Tibial nerve (tissue), 4 donors: Measurements from ENCODE around the gene CPZ.

Source experiments
- EP300 ChIP-seq, 2 donors: sonication (generic); formaldehyde crosslinking; IDR thresholded peaks; one replicate each; pipeline ENCODE4 v1.6.1; 2017; ENCODE audit warnings: antibody characterized with exemption in 2 of 2, mild to moderate bottlenecking in 1 of 2
- TF ChIP-seq, protein P1 (sequence below), 5 experiments: fragments of 200-600 bp in 3 of 5; fragments of 450-650 bp in 2 of 5; sonication (generic) in 3 of 5; IDR thresholded peaks; one replicate each; pipeline ENCODE4 v1.5.1; 2016 to 2019; ENCODE audit warnings: antibody characterized with exemption in 5 of 5, mild to moderate bottlenecking in 3 of 5, moderate library complexity in 2 of 5

DNA sequence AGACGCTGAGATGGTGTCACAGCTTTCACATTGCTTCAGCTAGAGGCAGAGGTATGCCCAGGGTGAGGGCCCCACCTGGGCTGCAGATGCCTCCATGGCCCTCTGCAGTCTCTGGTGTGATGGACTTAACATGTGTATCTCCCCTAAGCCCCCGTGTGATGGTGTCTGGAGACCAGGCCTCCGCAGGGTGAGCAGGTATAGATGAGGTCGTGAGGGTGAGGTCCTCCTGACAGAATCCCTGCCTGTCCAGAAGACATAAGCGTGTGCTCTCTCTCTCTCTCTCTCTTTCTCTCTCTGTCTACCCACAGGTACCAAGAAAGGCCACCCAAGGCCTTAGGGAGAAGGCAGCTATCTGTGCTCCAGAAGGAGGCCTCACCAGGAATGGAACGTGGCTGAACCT lies 50.9 kb downstream of the CPZ start:
- TF ChIP-seq, protein P1, sequence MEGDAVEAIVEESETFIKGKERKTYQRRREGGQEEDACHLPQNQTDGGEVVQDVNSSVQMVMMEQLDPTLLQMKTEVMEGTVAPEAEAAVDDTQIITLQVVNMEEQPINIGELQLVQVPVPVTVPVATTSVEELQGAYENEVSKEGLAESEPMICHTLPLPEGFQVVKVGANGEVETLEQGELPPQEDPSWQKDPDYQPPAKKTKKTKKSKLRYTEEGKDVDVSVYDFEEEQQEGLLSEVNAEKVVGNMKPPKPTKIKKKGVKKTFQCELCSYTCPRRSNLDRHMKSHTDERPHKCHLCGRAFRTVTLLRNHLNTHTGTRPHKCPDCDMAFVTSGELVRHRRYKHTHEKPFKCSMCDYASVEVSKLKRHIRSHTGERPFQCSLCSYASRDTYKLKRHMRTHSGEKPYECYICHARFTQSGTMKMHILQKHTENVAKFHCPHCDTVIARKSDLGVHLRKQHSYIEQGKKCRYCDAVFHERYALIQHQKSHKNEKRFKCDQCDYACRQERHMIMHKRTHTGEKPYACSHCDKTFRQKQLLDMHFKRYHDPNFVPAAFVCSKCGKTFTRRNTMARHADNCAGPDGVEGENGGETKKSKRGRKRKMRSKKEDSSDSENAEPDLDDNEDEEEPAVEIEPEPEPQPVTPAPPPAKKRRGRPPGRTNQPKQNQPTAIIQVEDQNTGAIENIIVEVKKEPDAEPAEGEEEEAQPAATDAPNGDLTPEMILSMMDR (IDR thresholded peaks at IDR 0.05), result no peak
- TF ChIP-seq EP300 (IDR thresholded peaks at IDR 0.05), result no peak
